Parathyroid adenoma (tissue), 2 donors: ENCODE measurements around the gene DES.

ENCODE experiments used
- H2AFZ ChIP-seq: fragments of 300-600 bp; sonication (generic); one replicate; pipeline ENCODE4 v1.7.0; 2017; ENCODE audit warnings: antibody characterized with exemption, mild to moderate bottlenecking
- H3K27ac ChIP-seq: fragments of 300-600 bp; sonication (generic); one replicate; pipeline ENCODE4 v1.7.0; 2017
- H3K27me3 ChIP-seq: fragments of 300-600 bp; sonication (generic); one replicate; pipeline ENCODE4 v1.7.0; 2017; ENCODE audit warnings: low read length; ENCODE audit not compliant: control insufficient read depth, insufficient read depth
- H3K36me3 ChIP-seq: fragments of 300-600 bp; sonication (generic); one replicate; pipeline ENCODE4 v1.7.0; 2017; ENCODE audit warnings: low read length; ENCODE audit not compliant: control insufficient read depth, insufficient read depth
- H3K4me1 ChIP-seq: fragments of 300-600 bp; sonication (generic); one replicate; pipeline ENCODE4 v1.7.0; 2017; ENCODE audit warnings: control low read depth
- H3K4me2 ChIP-seq: fragments of 300-600 bp; sonication (generic); one replicate; pipeline ENCODE4 v1.7.0; 2017; ENCODE audit warnings: low read length
- H3K4me3 ChIP-seq: fragments of 300-600 bp; sonication (generic); one replicate; pipeline ENCODE4 v1.7.0; 2017; ENCODE audit warnings: low read depth, low read length
- H3K79me2 ChIP-seq: fragments of 300-600 bp; sonication (generic); one replicate; pipeline ENCODE4 v1.7.0; 2017; ENCODE audit warnings: control low read depth
- H3K9ac ChIP-seq: fragments of 300-600 bp; sonication (generic); one replicate; pipeline ENCODE4 v1.7.0; 2017; ENCODE audit warnings: mild to moderate bottlenecking
- H3K9me3 ChIP-seq: fragments of 300-600 bp; sonication (generic); one replicate; pipeline ENCODE4 v1.7.0; 2017; ENCODE audit warnings: low read length; ENCODE audit not compliant: control insufficient read depth
- TF ChIP-seq, protein P1 (sequence below): fragments of 300-600 bp; sonication (generic); IDR thresholded peaks from one replicate; pipeline ENCODE4 v1.7.0; 2017; ENCODE audit warnings: antibody characterized with exemption, mild to moderate bottlenecking
- donor health status: primary hyperparathyroidism.

DES gene

DNA sequence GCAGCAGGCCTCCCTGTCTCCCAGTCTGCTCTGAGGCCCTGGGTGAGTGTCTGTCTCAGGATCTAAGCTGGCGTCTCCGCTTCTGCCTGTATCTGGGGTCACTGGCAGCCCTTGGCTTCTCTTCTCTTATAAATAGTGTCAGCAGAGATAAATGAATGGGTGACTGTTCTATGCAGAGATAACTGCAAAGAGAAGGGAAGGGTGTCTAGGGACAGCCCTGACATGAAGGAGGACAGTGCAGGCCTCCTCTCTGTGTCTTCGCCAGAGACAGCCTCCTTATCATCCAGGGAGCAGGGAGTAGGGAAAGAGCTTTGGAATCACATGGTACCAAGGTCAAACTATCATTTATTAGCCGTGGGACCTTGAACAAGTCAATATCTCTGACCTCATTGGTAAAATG, 52.3 kb downstream of the DES start:
- peaks cover 3% of the 10 kb centered on the region for H3K4me1 ChIP-seq
- H3K4me2 ChIP-seq: no peak overlapping the region
- H3K9me3 ChIP-seq: no peaks in the 10 kb centered on the region
- no peaks in the 10 kb centered on the region for H3K36me3 ChIP-seq
- no peaks in the 10 kb centered on the region for H3K79me2 ChIP-seq
- no peaks in the 10 kb centered on the region for H3K27me3 ChIP-seq
- no peak overlapping the region for H3K4me3 ChIP-seq
- no peak overlapping the region for H2AFZ ChIP-seq
- H3K9ac ChIP-seq: no peak overlapping the region
- no peak overlapping the region for H3K27ac ChIP-seq
- TF ChIP-seq, protein P1, sequence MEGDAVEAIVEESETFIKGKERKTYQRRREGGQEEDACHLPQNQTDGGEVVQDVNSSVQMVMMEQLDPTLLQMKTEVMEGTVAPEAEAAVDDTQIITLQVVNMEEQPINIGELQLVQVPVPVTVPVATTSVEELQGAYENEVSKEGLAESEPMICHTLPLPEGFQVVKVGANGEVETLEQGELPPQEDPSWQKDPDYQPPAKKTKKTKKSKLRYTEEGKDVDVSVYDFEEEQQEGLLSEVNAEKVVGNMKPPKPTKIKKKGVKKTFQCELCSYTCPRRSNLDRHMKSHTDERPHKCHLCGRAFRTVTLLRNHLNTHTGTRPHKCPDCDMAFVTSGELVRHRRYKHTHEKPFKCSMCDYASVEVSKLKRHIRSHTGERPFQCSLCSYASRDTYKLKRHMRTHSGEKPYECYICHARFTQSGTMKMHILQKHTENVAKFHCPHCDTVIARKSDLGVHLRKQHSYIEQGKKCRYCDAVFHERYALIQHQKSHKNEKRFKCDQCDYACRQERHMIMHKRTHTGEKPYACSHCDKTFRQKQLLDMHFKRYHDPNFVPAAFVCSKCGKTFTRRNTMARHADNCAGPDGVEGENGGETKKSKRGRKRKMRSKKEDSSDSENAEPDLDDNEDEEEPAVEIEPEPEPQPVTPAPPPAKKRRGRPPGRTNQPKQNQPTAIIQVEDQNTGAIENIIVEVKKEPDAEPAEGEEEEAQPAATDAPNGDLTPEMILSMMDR: no peak

DNA sequence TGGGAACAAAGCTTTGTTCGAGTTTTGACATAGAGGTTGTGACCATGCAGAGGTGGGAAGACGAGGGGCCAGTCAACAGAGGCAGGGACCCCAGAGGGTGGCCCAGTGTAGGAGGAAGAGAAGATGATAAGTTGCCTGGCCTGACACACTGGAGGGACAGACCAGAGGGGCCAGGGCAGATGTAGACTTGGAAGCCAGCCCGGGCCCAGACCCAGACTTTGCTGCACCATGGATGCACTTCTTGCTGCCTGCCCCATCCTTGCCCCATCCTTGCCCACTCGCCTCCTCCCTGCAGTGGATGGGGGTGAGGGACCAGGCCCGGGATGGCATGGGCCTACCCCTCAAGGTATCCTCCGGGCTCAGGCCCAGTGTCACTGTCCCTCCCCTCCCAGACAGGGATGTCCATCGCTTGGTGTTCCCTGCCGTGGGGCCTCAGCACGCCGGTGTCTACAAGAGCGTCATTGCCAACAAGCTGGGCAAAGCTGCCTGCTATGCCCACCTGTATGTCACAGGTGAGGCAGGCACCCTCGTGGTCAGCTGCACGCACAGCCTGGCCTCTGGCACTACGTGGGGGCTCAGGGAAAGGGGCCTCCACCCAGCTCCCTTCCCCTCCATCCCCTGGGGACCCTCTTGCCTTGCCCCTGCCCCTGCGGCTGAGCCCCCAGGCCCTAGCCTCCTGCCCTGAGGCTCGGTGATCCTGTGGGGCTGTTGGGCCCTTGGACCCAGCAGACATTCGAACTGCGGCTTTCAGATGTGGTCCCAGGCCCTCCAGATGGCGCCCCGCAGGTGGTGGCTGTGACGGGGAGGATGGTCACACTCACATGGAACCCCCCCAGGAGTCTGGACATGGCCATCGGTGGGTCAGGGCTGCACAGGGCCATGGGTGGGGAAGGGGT, 53.5 kb downstream of the DES start:
- peaks cover 3% of the 10 kb centered on the region for H3K4me1 ChIP-seq
- TF ChIP-seq, protein P1: no peak
- H3K27ac ChIP-seq: no peak overlapping the region
- H3K4me3 ChIP-seq: no peak overlapping the region
- H3K27me3 ChIP-seq: no peaks in the 10 kb centered on the region
- no peaks in the 10 kb centered on the region for H3K36me3 ChIP-seq
- H3K79me2 ChIP-seq: no peaks in the 10 kb centered on the region
- no peaks in the 10 kb centered on the region for H3K9me3 ChIP-seq
- H3K9ac ChIP-seq: no peak overlapping the region
- no peak overlapping the region for H2AFZ ChIP-seq
- no peak overlapping the region for H3K4me2 ChIP-seq

DNA sequence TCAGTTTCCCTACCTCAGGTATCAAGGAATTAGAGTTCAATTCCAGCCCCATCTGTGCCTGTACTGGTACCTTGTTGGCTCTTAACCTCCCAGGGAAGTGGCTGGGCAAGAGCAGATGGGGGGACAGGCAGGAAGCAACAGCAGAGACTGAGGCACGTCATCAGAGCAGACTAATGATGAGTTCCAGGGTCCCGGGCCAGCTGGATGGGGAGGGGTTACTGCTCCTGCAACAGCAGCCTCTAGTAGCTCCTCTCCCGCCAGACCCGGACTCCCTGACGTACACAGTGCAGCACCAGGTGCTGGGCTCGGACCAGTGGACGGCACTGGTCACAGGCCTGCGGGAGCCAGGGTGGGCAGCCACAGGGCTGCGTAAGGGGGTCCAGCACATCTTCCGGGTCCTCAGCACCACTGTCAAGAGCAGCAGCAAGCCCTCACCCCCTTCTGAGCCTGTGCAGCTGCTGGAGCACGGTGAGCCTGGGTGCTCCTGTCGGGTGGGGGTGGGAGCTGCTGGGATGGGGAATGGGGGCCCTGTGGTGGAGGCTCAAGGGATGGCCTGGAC, 54.5 kb downstream of the DES start:
- Histone ChIP-seq H3K9ac (no peak overlapping the region), H2AFZ (no peak overlapping the region), H3K27ac (no peak overlapping the region), H3K4me1 (peaks cover 2% of the 10 kb centered on the region), H3K36me3 (no peaks in the 10 kb centered on the region), H3K27me3 (no peaks in the 10 kb centered on the region), H3K4me2 (no peak overlapping the region), H3K9me3 (no peaks in the 10 kb centered on the region), H3K4me3 (no peak overlapping the region), H3K79me2 (no peaks in the 10 kb centered on the region)
- TF ChIP-seq, protein P1: no peak

DNA sequence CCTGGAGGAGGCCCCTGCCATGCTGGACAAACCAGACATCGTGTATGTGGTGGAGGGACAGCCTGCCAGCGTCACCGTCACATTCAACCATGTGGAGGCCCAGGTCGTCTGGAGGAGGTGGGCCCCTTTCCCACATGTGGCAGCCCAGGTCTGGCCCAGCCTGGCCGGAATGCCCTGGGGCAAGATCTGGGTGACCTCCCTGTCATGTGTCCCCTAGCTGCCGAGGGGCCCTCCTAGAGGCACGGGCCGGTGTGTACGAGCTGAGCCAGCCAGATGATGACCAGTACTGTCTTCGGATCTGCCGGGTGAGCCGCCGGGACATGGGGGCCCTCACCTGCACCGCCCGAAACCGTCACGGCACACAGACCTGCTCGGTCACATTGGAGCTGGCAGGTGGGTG, 55.3 kb downstream of the DES start:
- H3K27me3 ChIP-seq: no peaks in the 10 kb centered on the region
- H3K79me2 ChIP-seq: no peaks in the 10 kb centered on the region
- no peak overlapping the region for H3K27ac ChIP-seq
- H3K36me3 ChIP-seq: no peaks in the 10 kb centered on the region
- no peak overlapping the region for H3K9ac ChIP-seq
- H2AFZ ChIP-seq: no peak overlapping the region
- no peaks in the 10 kb centered on the region for H3K9me3 ChIP-seq
- no peaks in the 10 kb centered on the region for H3K4me1 ChIP-seq
- H3K4me2 ChIP-seq: no peak overlapping the region
- TF ChIP-seq, protein P1: no peak
- H3K4me3 ChIP-seq: no peak overlapping the region
